DMS153 treated with DMSO at 0.1 percent for 48 hours (cell line): Measurements from ENCODE around the gene IL17RC.

ENCODE experiments used
- DNase-seq: peaks from one replicate; lab custom pipeline; 2025; ENCODE audit not compliant: unreplicated experiment; lab: John Stamatoyannopoulos, UW

Gene IL17RC

GRCh38 chr3:9976721-9977709 is 60.1 kb downstream of the IL17RC start:
- no peak for DNase-seq

DNA sequence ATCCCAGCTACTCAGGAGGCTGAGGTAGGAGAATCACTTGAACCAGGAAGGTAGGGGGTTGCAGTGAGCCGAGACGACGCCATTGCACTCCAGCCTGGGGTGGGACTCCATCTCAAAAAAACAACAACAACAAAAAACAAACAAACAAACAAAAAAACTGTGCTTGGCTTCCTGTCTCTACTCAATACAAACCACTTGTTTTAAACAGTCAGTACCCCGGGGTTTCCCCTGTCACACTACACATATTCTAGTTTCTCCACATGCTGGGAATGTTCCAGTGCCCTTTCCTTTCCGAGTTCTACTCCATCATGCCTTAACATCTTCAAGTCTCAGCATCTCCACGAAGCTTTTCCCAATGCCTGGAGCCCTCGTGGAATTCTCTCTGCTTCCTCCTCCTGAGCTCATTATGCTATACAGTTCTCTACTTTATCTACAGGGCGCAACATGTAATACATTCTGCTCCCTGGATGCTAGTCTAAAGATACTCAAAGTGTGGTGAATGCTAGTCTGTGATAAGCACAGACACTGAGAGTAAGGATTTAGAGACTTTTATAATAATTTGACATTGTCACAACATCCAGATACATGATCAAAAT is 61.9 kb downstream of the IL17RC start:
- DNase-seq: no peak

GRCh38 chr3:9980251-9980650 is 63.4 kb downstream of the IL17RC start:
- no peak for DNase-seq
